NK-92 (cell line): ENCODE data around the gene FBXO48.

ENCODE experiments used
- DNase-seq: peaks from one replicate; lab custom pipeline; 2025; ENCODE audit not compliant: unreplicated experiment; lab: John Stamatoyannopoulos, UW

Gene FBXO48

GRCh38 chr2:68414876-68415275, 52.2 kb downstream of the FBXO48 start:
- DNase-seq, result no peak

- no peak for DNase-seq
These were observed 52.6 kb downstream of the FBXO48 start for GRCh38 chr2:68414452-68414851.

- no peak for DNase-seq
These were observed 53.6 kb downstream of the FBXO48 start for GRCh38 chr2:68413466-68413865.

GRCh38 chr2:68412127-68412819, 54.8 kb downstream of the FBXO48 start:
- DNase-seq, result no peak

GRCh38 chr2:68411397-68412126, 55.5 kb downstream of the FBXO48 start:
- no peak for DNase-seq
